GM10248 (cell line): ENCODE measurements around the gene DNAJC5.
"Not testable (repeated sequence)": the region's sequence is repeated elsewhere in the genome, so short reads cannot be mapped to it uniquely, and the experiment has no call there.

Experiments
- CTCF ChIA-PET: fragments of 300-600 bp; sonication (Branson Sonifier 250); formaldehyde crosslinking; extraction: SDS; loops from one replicate; lab custom pipeline; 2021; ENCODE audit warnings: antibody characterized with exemption; lab: Yijun Ruan, JAX
- POLR2A ChIA-PET: fragments of 350-650 bp; sonication (Branson Sonifier 250); formaldehyde crosslinking; extraction: SDS; loops from one replicate; lab custom pipeline; 2020; ENCODE audit warnings: antibody characterized with exemption; lab: Yijun Ruan, JAX
- DNase-seq: peaks from one replicate; pipeline ENCODE4 v3.0.0; 2012; ENCODE audit errors: extremely low spot score
- CTCF ChIP-seq: IDR thresholded peaks from 2 replicates; pipeline ENCODE4 v1.5.1; 2012; ENCODE audit warnings: mild to moderate bottlenecking, low read depth; ENCODE audit errors: extremely low read depth, missing control alignments, control extremely low read depth

DNAJC5 gene

GRCh38 chr20:63969838-63970713 is 75.2 kb downstream of the DNAJC5 start, which contains the start of gene ZNF512B:
ZNF512B (minus strand) TSS chr20:63969930; CDS start chr20:63967950, 1,980 bp downstream.
- ChIA-PET POLR2A (no interaction called here), CTCF (no interaction called here)
- peak; percentile 86 for DNase-seq
- no peak for TF ChIP-seq CTCF

- CTCF ChIA-PET, result no interaction called here
- DNase-seq, result no peak
- no peak for TF ChIP-seq CTCF
- POLR2A ChIA-PET, result no interaction called here
These were observed 75.9 kb downstream of the DNAJC5 start for GRCh38 chr20:63970714-63971431.

- POLR2A ChIA-PET, DNase-seq: not testable (repeated sequence)
- CTCF ChIA-PET, result interaction anchor here (4.6 kb wide), 1 partner anchor 66 kb away, joined by 33 read pairs; the partner anchor contains the start of gene C20orf204
These were observed 77.0 kb downstream of the DNAJC5 start for GRCh38 chr20:63971960-63972311.

- POLR2A ChIA-PET, result interaction anchor here (0.6 kb wide), 1 partner anchor 10 kb away, joined by 4 read pairs; no protein-coding TSS in a partner anchor
- CTCF ChIA-PET, result interaction anchor here (1.0 to 4.6 kb wide), 7 partner anchors 19 to 91 kb away, joined by 3 to 33 read pairs (median 7); partner anchors contain the start of gene C20orf204
- no peak for TF ChIP-seq CTCF
These were observed 77.6 kb downstream of the DNAJC5 start for GRCh38 chr20:63972312-63973159.

GRCh38 chr20:63973160-63973479 is 78.2 kb downstream of the DNAJC5 start:
- DNase-seq, result no peak
- no peak for TF ChIP-seq CTCF
- CTCF ChIA-PET, result interaction anchor here (0.8 to 4.6 kb wide), 19 partner anchors 9 to 435 kb away, joined by 3 to 33 read pairs (median 6); partner anchors contain the start of gene C20orf204
- POLR2A ChIA-PET, result interaction anchor here (0.6 kb wide), 1 partner anchor 10 kb away, joined by 4 read pairs; no protein-coding TSS in a partner anchor

More at GRCh38 chr20:63972312-63973159, 77.6 kb downstream of the DNAJC5 start:
- no peak for DNase-seq

- ChIA-PET POLR2A (no interaction called here), CTCF (interaction anchor here (0.6 to 4.6 kb wide), 31 partner anchors 8 to 438 kb away, joined by 3 to 33 read pairs (median 4); partner anchors contain the start of gene C20orf204)
- TF ChIP-seq CTCF, result peak; percentile 98
These were observed 78.9 kb downstream of the DNAJC5 start for GRCh38 chr20:63973636-63974401.

More at GRCh38 chr20:63973636-63974401, 78.9 kb downstream of the DNAJC5 start:
- peak; percentile 86 for DNase-seq
